Suprapubic skin (tissue), 3 donors: Measurements from ENCODE around the gene MEF2C.
"Not testable (repeated sequence)": the region's sequence is repeated elsewhere in the genome, so short reads cannot be mapped to it uniquely, and the experiment has no call there.

Experiments used
- CTCF ChIP-seq, 2 donors: fragments of 200-600 bp in 1 of 2; fragments of 450-650 bp in 1 of 2; sonication (generic) in 1 of 2; IDR thresholded peaks; one replicate each; pipeline ENCODE4 v1.5.1; 2016 to 2019; ENCODE audit warnings: antibody characterized with exemption in 2 of 2, mild to moderate bottlenecking in 1 of 2, moderate library complexity in 1 of 2
- EP300 ChIP-seq: sonication (generic); formaldehyde crosslinking; IDR thresholded peaks from one replicate; pipeline ENCODE4 v1.6.1; 2017; ENCODE audit warnings: antibody characterized with exemption

GRCh38 chr5:88793797-88794196 lies 89.2 kb downstream of the MEF2C start:
- not testable (repeated sequence) for TF ChIP-seq CTCF (IDR thresholded peaks at IDR 0.05); EP300
